ENCODE data around the gene PTGER2.

- TF ChIP-seq TAF1 (IDR thresholded peaks at IDR 0.05; ENCODE audit: borderline replicate concordance, insufficient read depth, low read length): no peak
- no peak for TF ChIP-seq POLR2AphosphoS5 (IDR thresholded peaks at IDR 0.05; ENCODE audit: low read depth, low read length)
- TF ChIP-seq REST (IDR thresholded peaks at IDR 0.05; ENCODE audit: insufficient read depth in 1 of 2, low read depth in 2 of 2, low read length in 2 of 2): no peak
Observed at GRCh38 chr14:52299692-52300278, 14.3 kb upstream of the PTGER2 start.

All from PFSK-1 (cell line).